ENCODE measurements around the gene C1QTNF1. TPM values are rescaled to one million over a fixed set of nuclear protein-coding genes. Genes with fewer than 3 reads are reported as not detected.
"Not testable (repeated sequence)": the region's sequence is repeated elsewhere in the genome, so short reads cannot be mapped to it uniquely, and the experiment has no call there.

The C1QTNF1 gene
- total and polyA plus RNA-seq, 2 donors (not counting 1 experiment from before 2014, with no cell fraction given) = not detected

DNA sequence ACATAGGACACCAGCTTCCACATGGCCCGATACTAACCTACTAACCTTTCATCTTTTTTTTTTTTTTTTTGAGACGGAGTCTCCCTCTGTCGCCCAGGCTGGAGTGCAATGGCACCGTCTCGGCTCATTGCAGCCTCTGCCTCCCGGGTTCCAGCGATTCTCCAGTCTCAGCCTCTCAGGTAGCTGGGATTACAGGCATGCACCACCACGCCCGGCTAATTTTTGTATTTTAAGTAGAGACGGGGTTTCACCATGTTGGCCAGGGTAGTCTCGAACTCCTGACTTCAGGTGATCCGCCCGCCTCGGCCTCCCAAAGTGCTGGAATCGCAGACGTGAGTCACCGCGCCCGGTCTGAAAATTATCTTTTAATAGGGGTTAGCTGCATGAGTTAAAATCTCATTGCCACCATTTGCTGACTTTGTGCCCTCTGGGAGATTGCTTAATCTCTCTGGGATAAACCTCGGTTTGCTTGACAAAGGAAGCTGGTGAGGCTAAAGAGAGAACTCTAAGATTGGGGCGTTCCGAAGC lies 50.2 kb downstream of the C1QTNF1 start:
- ChIA-PET CTCF (interaction anchor here (0.8 to 3.4 kb wide), 5 partner anchors 10 to 318 kb away, joined by 3 to 21 read pairs (median 8); no protein-coding TSS in a partner anchor), POLR2A (interaction anchor here (2.4 kb wide), 1 partner anchor 267 kb away, joined by 6 read pairs; no protein-coding TSS in a partner anchor)
- not testable (repeated sequence) for ATAC-seq (ENCODE audit: low read depth); DNase-seq; H3K27me3 Mint-ChIP-seq; H3K9me3 Mint-ChIP-seq (ENCODE audit: insufficient read depth); H4K20me1 ChIP-seq (ENCODE audit: control insufficient read depth, insufficient read depth, low read length, poor library complexity, severe bottlenecking); H3K9me3 ChIP-seq (ENCODE audit: control extremely low read depth in 1 of 3, control insufficient read depth in 2 of 3, insufficient read depth in 1 of 3, low read length in 2 of 3); H3K79me2 ChIP-seq (ENCODE audit: control insufficient read depth, insufficient read depth, low read length); H3K27me3 ChIP-seq (replicated peaks in 1 of 4; ENCODE audit: control extremely low read depth in 1 of 4, control insufficient read depth in 3 of 4, insufficient read depth in 4 of 4, low read length in 3 of 4); H3K36me3 ChIP-seq (replicated peaks in 1 of 2; ENCODE audit: control extremely low read depth in 1 of 2, control insufficient read depth in 1 of 2, extremely low read depth in 1 of 2, insufficient read depth in 2 of 2, low read length in 1 of 2)
- Mint-ChIP-seq H3K4me1 (peaks cover 10% of the 10 kb centered on the region), H3K4me3 (peak overlapping the region; percentile 85), H3K27ac (peak overlapping the region; percentile 68)
- peak overlapping the region in 1 of 2 donors; percentile 49 for H3K27ac ChIP-seq (ENCODE audit: low read length in 2 of 2)
- intact Hi-C loops (cut with micrococcal nuclease) = loop anchor here (2.0 kb wide), 1 partner anchor 65 kb away; the partner anchor contains the start of gene CANT1
- peak overlapping the region; percentile 99 for H3K4me2 ChIP-seq (replicated peaks; ENCODE audit: low read depth, low read length, poor library complexity, severe bottlenecking)
- peak overlapping the region; percentile 7 to 73 (median 66) for H3K4me3 ChIP-seq (ENCODE audit: control extremely low read depth in 1 of 5, extremely low read depth in 1 of 5, insufficient read depth in 1 of 5, low read depth in 2 of 5, low read length in 4 of 5)
- peak overlapping the region; percentile 95 for H2AFZ ChIP-seq (ENCODE audit: insufficient read depth, low read depth, low read length, poor library complexity, severe bottlenecking)
- peaks cover 11 to 18% of the 10 kb centered on the region in 2 donors for H3K4me1 ChIP-seq (ENCODE audit: control insufficient read depth in 2 of 2, insufficient read depth in 2 of 2, low read length in 2 of 2)
- peak overlapping the region; percentile 91 for H3K9ac ChIP-seq (ENCODE audit: low read length)
- 81% methylated on average over 20 of the region's 22 CpGs for WGBS (ENCODE audit: insufficient coverage)

DNA sequence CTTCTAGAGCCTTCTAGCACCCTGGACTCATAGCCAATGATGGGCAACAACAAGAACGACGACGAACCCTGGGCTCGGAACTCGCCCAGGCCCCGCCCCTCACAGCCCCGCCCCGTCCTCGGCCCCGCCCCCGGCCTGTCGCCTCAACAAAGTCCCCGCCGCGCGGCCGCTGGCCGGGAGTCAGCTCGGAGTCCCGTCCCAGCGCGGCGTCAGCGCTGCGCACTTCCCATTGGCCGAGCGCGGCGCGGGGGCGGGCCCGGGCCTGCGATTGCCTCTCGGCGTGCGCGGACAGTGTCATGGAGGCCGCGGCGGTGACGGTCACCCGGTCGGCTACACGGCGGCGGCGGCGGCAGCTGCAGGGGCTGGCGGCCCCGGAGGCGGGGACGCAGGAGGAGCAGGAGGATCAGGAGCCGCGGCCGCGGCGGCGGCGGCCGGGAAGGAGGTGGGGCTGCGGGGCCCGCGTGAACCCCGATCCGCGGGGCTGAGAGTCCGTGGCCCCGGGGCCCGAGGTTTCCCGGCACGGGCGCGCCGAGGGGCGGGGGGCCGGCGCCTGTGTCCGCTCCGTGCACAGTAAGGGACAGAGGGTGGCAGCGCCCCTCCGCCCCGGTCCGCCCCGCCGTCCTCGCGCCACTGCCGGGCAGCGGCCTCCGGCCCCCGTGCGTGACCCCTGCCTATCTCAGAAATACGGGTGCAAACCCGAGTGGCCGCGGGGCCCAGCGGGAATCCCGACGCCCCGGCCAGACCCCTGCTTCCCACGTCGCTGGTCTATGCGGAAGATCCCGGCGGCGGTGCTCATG lies 50.9 kb downstream of the C1QTNF1 start, which contains the start of gene ENGASE:
Gene ENGASE, plus strand, starts transcription at position 176 of the 797 bp plus-strand sequence. Its CDS starts 121 bp downstream, at position 297.
- intact Hi-C loops (cut with micrococcal nuclease) = loop anchor here (2.0 kb wide), 1 partner anchor 66 kb away; the partner anchor contains the start of gene CANT1
- Histone ChIP-seq H3K4me3 (ENCODE audit: control extremely low read depth in 1 of 5, extremely low read depth in 1 of 5, insufficient read depth in 1 of 5, low read depth in 2 of 5, low read length in 4 of 5) (peak within 1 kb of the TSS; percentile 7 to 73 (median 66)), H2AFZ (ENCODE audit: insufficient read depth, low read depth, low read length, poor library complexity, severe bottlenecking) (peak within 1 kb of the TSS; percentile 95), H3K27ac (ENCODE audit: low read length in 2 of 2) (peak within 1 kb of the TSS; percentile 49 to 70), H3K79me2 (ENCODE audit: control insufficient read depth, insufficient read depth, low read length) (no peaks in the 10 kb centered on the region), H3K36me3 (replicated peaks in 1 of 2; ENCODE audit: control extremely low read depth in 1 of 2, control insufficient read depth in 1 of 2, extremely low read depth in 1 of 2, insufficient read depth in 2 of 2, low read length in 1 of 2) (peaks cover 0 to 6% of the 10 kb centered on the region in 2 experiments), H3K4me2 (replicated peaks; ENCODE audit: low read depth, low read length, poor library complexity, severe bottlenecking) (peak within 1 kb of the TSS; percentile 99), H3K9me3 (ENCODE audit: control extremely low read depth in 1 of 3, control insufficient read depth in 2 of 3, insufficient read depth in 1 of 3, low read length in 2 of 3) (no peaks in the 10 kb centered on the region), H3K4me1 (ENCODE audit: control insufficient read depth in 2 of 2, insufficient read depth in 2 of 2, low read length in 2 of 2) (peaks cover 11 to 18% of the 10 kb centered on the region in 2 donors), H4K20me1 (ENCODE audit: control insufficient read depth, insufficient read depth, low read length, poor library complexity, severe bottlenecking) (no peaks in the 10 kb centered on the region), H3K9ac (ENCODE audit: low read length) (peak within 1 kb of the TSS; percentile 91), H3K27me3 (replicated peaks in 1 of 4; ENCODE audit: control extremely low read depth in 1 of 4, control insufficient read depth in 3 of 4, insufficient read depth in 4 of 4, low read length in 3 of 4) (no peaks in the 10 kb centered on the region)
- ChIA-PET CTCF (interaction anchor here (0.8 to 3.4 kb wide), 5 partner anchors 10 to 318 kb away, joined by 3 to 21 read pairs (median 8); no protein-coding TSS in a partner anchor), POLR2A (interaction anchor here (2.4 kb wide), 1 partner anchor 266 kb away, joined by 6 read pairs; no protein-coding TSS in a partner anchor)
- Mint-ChIP-seq H3K4me1 (peaks cover 10% of the 10 kb centered on the region), H3K4me3 (peak within 1 kb of the TSS; percentile 88), H3K9me3 (ENCODE audit: insufficient read depth) (no peaks in the 10 kb centered on the region), H3K27ac (peak within 1 kb of the TSS; percentile 68), H3K27me3 (peaks cover 3% of the 10 kb centered on the region)
- TF ChIP-seq EZH2 (IDR thresholded peaks at IDR 0.05; ENCODE audit: borderline replicate concordance, insufficient read depth, low read depth, low read length, poor library complexity, severe bottlenecking) (no peak), CTCF (IDR thresholded peaks at IDR 0.05) (no peak)
- ATAC-seq (ENCODE audit: low read depth) (peak; percentile 97), DNase-seq (peak; percentile 92)
- WGBS (ENCODE audit: insufficient coverage) = under 1% methylated on average over 106 of the region's 106 CpGs

Measured in B cell (primary cell).